HL-60 (cell line): ENCODE results near the gene CCRL2.

Source experiments
- CTCF ChIP-seq: IDR thresholded peaks from one replicate; pipeline ENCODE4 v1.5.1; 2011; ENCODE audit warnings: low read length, control low read depth, inconsistent platforms; ENCODE audit not compliant: insufficient read depth
- POLR2AphosphoS5 ChIP-seq: IDR thresholded peaks from 2 replicates; pipeline ENCODE4 v1.6.1; 2012; ENCODE audit warnings: low read depth

DNA sequence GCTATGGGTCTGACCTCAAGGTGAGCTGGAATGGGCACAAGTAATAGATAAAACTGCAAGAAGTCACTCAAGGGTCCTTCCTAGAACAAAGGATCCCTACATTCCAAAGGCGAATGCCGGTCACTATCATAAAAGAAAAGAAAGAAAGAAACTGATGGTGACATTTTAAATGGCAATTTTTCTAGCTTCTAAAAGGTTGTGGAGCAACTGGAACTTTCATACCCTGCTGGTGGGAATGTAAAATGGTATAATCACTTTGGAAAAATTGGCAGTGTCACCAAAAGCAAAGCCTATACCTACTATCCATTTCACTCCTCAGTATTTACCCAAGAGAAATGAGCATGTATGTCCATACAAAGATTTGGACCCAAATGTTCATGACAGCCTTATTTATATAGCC lies 4.2 kb downstream of the CCRL2 start:
- no peak for TF ChIP-seq CTCF
- no peak for TF ChIP-seq POLR2AphosphoS5
